Mesendoderm (in vitro differentiated cells): ENCODE results near the gene RNU2-63P.

Experiments
- DNase-seq: peaks from one replicate; pipeline ENCODE4 v3.0.0; 2013
- H2AK5ac ChIP-seq: 2 replicates; pipeline ENCODE4 v1.6.1; 2013; ENCODE audit warnings: low read length, inconsistent platforms
- H2BK120ac ChIP-seq: 2 replicates; pipeline ENCODE4 v1.6.1; 2013; ENCODE audit warnings: low read depth, mild to moderate bottlenecking, low read length, moderate library complexity, mixed read lengths
- H2BK15ac ChIP-seq: replicated peaks from 2 replicates; pipeline ENCODE4 v1.6.1; 2013; ENCODE audit warnings: low read depth, mild to moderate bottlenecking, moderate library complexity
- H2BK5ac ChIP-seq: 2 replicates; pipeline ENCODE4 v1.6.1; 2013; ENCODE audit warnings: low read length, inconsistent platforms
- H3K18ac ChIP-seq: 2 replicates; pipeline ENCODE4 v1.6.1; 2013; ENCODE audit warnings: mild to moderate bottlenecking, low read length, mixed read lengths
- H3K23ac ChIP-seq: one replicate; pipeline ENCODE4 v1.6.1; 2013; ENCODE audit warnings: low read length
- H3K27ac ChIP-seq: 2 replicates; pipeline ENCODE4 v1.5.1; 2013; ENCODE audit warnings: low read depth, mild to moderate bottlenecking, inconsistent platforms, low read length, moderate library complexity
- H3K27me3 ChIP-seq: 2 replicates; pipeline ENCODE4 v1.6.1; 2013; ENCODE audit warnings: low read length, control low read depth, mild to moderate bottlenecking, inconsistent platforms; ENCODE audit not compliant: insufficient read depth, poor library complexity
- H3K36me3 ChIP-seq: 2 replicates; pipeline ENCODE4 v1.6.1; 2013; ENCODE audit warnings: low read length, inconsistent platforms; ENCODE audit not compliant: control insufficient read depth, insufficient read depth
- H3K4ac ChIP-seq: one replicate; pipeline ENCODE4 v1.6.1; 2013; ENCODE audit warnings: low read depth, mild to moderate bottlenecking, low read length, moderate library complexity
- H3K4me1 ChIP-seq: 2 replicates; pipeline ENCODE4 v1.6.1; 2013; ENCODE audit warnings: low read depth, low read length, inconsistent platforms; ENCODE audit not compliant: control insufficient read depth
- H3K4me2 ChIP-seq: 2 replicates; pipeline ENCODE4 v1.6.1; 2013; ENCODE audit warnings: low read length
- H3K4me3 ChIP-seq: 2 replicates; pipeline ENCODE4 v1.5.1; 2013; ENCODE audit warnings: mild to moderate bottlenecking, low read length
- H3K56ac ChIP-seq: one replicate; pipeline ENCODE4 v1.6.1; 2013; ENCODE audit warnings: low read length
- H3K79me1 ChIP-seq: 2 replicates; pipeline ENCODE4 v1.6.1; 2013; ENCODE audit warnings: low read length, inconsistent platforms
- H3K79me2 ChIP-seq: 2 replicates; pipeline ENCODE4 v1.6.1; 2013; ENCODE audit warnings: mild to moderate bottlenecking, low read length; ENCODE audit not compliant: control insufficient read depth, insufficient read depth
- H3K9ac ChIP-seq: 2 replicates; pipeline ENCODE4 v1.6.1; 2013; ENCODE audit warnings: low read length, inconsistent platforms
- H4K5ac ChIP-seq: one replicate; pipeline ENCODE4 v1.6.1; 2013; ENCODE audit warnings: low read length
- H4K8ac ChIP-seq: one replicate; pipeline ENCODE4 v1.6.1; 2013; ENCODE audit warnings: low read depth, mild to moderate bottlenecking, control low read depth, low read length, moderate library complexity
- WGBS: extraction: QIAGEN DNeasy Blood & Tissue Kit; methylation state at CpG from one replicate; pipeline ENCODE4 v1.1.7; 2013; ENCODE audit warnings: low lambda C conversion rate, missing lambda C conversion rate; ENCODE audit not compliant: insufficient coverage; ENCODE audit errors: extremely low coverage; 5-methylcytosine and 5-hydroxymethylcytosine counted together

RNU2-63P gene

GRCh38 chr2:88016960-88017779 lies 823 bp upstream of the RNU2-63P start:
- no peak overlapping the region for H2AK5ac ChIP-seq
- H3K79me2 ChIP-seq, result no peaks in the 10 kb centered on the region
- peak overlapping the region; percentile 26 for H3K4me2 ChIP-seq
- H3K36me3 ChIP-seq, result no peaks in the 10 kb centered on the region
- no peaks in the 10 kb centered on the region for H3K27me3 ChIP-seq
- H3K18ac ChIP-seq, result peak overlapping the region; percentile 91
- peak overlapping the region; percentile 85 for H3K56ac ChIP-seq
- WGBS, result no CpG with 5 or more reads among the region's 46 CpGs
- H3K4me1 ChIP-seq, result peaks cover 2% of the 10 kb centered on the region
- DNase-seq, result peak; percentile 88
- no peak overlapping the region for H3K4ac ChIP-seq
- H3K79me1 ChIP-seq, result no peaks in the 10 kb centered on the region
- H2BK15ac ChIP-seq, result no peak overlapping the region
- H3K4me3 ChIP-seq, result peak overlapping the region; percentile 43
- H4K8ac ChIP-seq, result no peak overlapping the region
- peak overlapping the region; percentile 80 for H3K23ac ChIP-seq
- H2BK5ac ChIP-seq, result peak overlapping the region; percentile 99
- H4K5ac ChIP-seq, result no peak overlapping the region
- peak overlapping the region; percentile 65 for H3K9ac ChIP-seq
- no peak overlapping the region for H2BK120ac ChIP-seq
- peak overlapping the region; percentile 38 for H3K27ac ChIP-seq

- Histone ChIP-seq H3K9ac (no peak overlapping the region), H3K4me1 (no peaks in the 10 kb centered on the region), H3K27ac (no peak overlapping the region), H3K56ac (no peak overlapping the region), H2AK5ac (no peak overlapping the region), H3K4ac (no peak overlapping the region), H3K36me3 (no peaks in the 10 kb centered on the region), H3K4me3 (no peak overlapping the region), H3K27me3 (no peaks in the 10 kb centered on the region), H4K5ac (no peak overlapping the region), H3K23ac (no peak overlapping the region), H4K8ac (no peak overlapping the region), H3K18ac (no peak overlapping the region), H3K4me2 (no peak overlapping the region), H3K79me2 (no peaks in the 10 kb centered on the region), H3K79me1 (no peaks in the 10 kb centered on the region), H2BK15ac (no peak overlapping the region), H2BK120ac (no peak overlapping the region), H2BK5ac (no peak overlapping the region)
- DNase-seq, result no peak
- no CpG with 5 or more reads among the region's 1 CpG for WGBS
Measured at GRCh38 chr2:88011011-88011410, 5.3 kb downstream of the RNU2-63P start.

GRCh38 chr2:88010136-88010535 lies 6.2 kb downstream of the RNU2-63P start:
- no peak overlapping the region for H3K18ac ChIP-seq
- H3K27ac ChIP-seq, result no peak overlapping the region
- H3K23ac ChIP-seq, result no peak overlapping the region
- H2BK15ac ChIP-seq, result no peak overlapping the region
- H3K56ac ChIP-seq, result no peak overlapping the region
- no peak for DNase-seq
- no peak overlapping the region for H3K4ac ChIP-seq
- no peak overlapping the region for H3K4me3 ChIP-seq
- H2BK5ac ChIP-seq, result no peak overlapping the region
- no peak overlapping the region for H2AK5ac ChIP-seq
- H4K5ac ChIP-seq, result no peak overlapping the region
- no peak overlapping the region for H3K9ac ChIP-seq
- no peaks in the 10 kb centered on the region for H3K4me1 ChIP-seq
- WGBS, result no CpG with 5 or more reads among the region's 1 CpG
- no peaks in the 10 kb centered on the region for H3K79me1 ChIP-seq
- H3K4me2 ChIP-seq, result no peak overlapping the region
- no peak overlapping the region for H2BK120ac ChIP-seq
- H4K8ac ChIP-seq, result no peak overlapping the region
- H3K79me2 ChIP-seq, result no peaks in the 10 kb centered on the region
- H3K36me3 ChIP-seq, result no peaks in the 10 kb centered on the region
- H3K27me3 ChIP-seq, result no peaks in the 10 kb centered on the region

GRCh38 chr2:88006912-88007439 lies 9.4 kb downstream of the RNU2-63P start:
- Histone ChIP-seq H3K79me1 (no peaks in the 10 kb centered on the region), H2AK5ac (no peak overlapping the region), H2BK15ac (no peak overlapping the region), H3K4me1 (no peaks in the 10 kb centered on the region), H2BK5ac (no peak overlapping the region), H3K36me3 (no peaks in the 10 kb centered on the region), H3K23ac (no peak overlapping the region), H4K5ac (no peak overlapping the region), H3K4me3 (no peak overlapping the region), H3K18ac (no peak overlapping the region), H3K4me2 (no peak overlapping the region), H4K8ac (peak overlapping the region; percentile 30), H3K9ac (no peak overlapping the region), H3K79me2 (no peaks in the 10 kb centered on the region), H3K27me3 (no peaks in the 10 kb centered on the region), H3K27ac (no peak overlapping the region), H3K4ac (no peak overlapping the region), H2BK120ac (no peak overlapping the region), H3K56ac (peak overlapping the region; percentile 25)
- no CpG with 5 or more reads among the region's 16 CpGs for WGBS
- peak; percentile 72 for DNase-seq

GRCh38 chr2:88005776-88006175 lies 10.6 kb downstream of the RNU2-63P start:
- Histone ChIP-seq H3K36me3 (no peaks in the 10 kb centered on the region), H3K4ac (no peak overlapping the region), H3K56ac (no peak overlapping the region), H3K9ac (no peak overlapping the region), H3K4me2 (no peak overlapping the region), H2AK5ac (no peak overlapping the region), H3K4me3 (no peak overlapping the region), H2BK5ac (no peak overlapping the region), H4K8ac (no peak overlapping the region), H2BK15ac (no peak overlapping the region), H3K27me3 (no peaks in the 10 kb centered on the region), H3K18ac (no peak overlapping the region), H3K4me1 (no peaks in the 10 kb centered on the region), H3K79me2 (no peaks in the 10 kb centered on the region), H3K27ac (no peak overlapping the region), H3K79me1 (no peaks in the 10 kb centered on the region), H3K23ac (no peak overlapping the region), H2BK120ac (no peak overlapping the region), H4K5ac (no peak overlapping the region)
- DNase-seq, result no peak
- WGBS, result no CpG with 5 or more reads among the region's 6 CpGs
